GM12873 (cell line): Measurements from ENCODE around the gene METRN.

ENCODE experiments used
- CTCF ChIP-seq: IDR thresholded peaks from 2 replicates; pipeline ENCODE4 v1.5.1; 2012; ENCODE audit warnings: low read depth, mild to moderate bottlenecking, moderate library complexity, low read length, control low read depth; ENCODE audit not compliant: insufficient read depth; ENCODE audit errors: missing control alignments

Gene METRN

GRCh38 chr16:760545-761343, 45.8 kb downstream of the METRN start, which contains the start of gene MSLN:
MSLN (plus strand) TSS chr16:760734; CDS start chr16:762681, 1,947 bp downstream.
- TF ChIP-seq CTCF = no peak

GRCh38 chr16:761625-762513, 47.0 kb downstream of the METRN start:
- no peak for TF ChIP-seq CTCF

- TF ChIP-seq CTCF = no peak
These were observed 47.8 kb downstream of the METRN start for GRCh38 chr16:762595-763268.

- no peak for TF ChIP-seq CTCF
These were observed 48.7 kb downstream of the METRN start for GRCh38 chr16:763369-764183.

- TF ChIP-seq CTCF = no peak
These were observed 49.3 kb downstream of the METRN start for GRCh38 chr16:764184-764750.

GRCh38 chr16:764848-765487, 50.0 kb downstream of the METRN start:
- no peak for TF ChIP-seq CTCF
